ENCODE measurements around the gene ZNF792.
A peak's percentile ranks its signal among the peaks of the same experiment; 100 is the strongest.

DNA sequence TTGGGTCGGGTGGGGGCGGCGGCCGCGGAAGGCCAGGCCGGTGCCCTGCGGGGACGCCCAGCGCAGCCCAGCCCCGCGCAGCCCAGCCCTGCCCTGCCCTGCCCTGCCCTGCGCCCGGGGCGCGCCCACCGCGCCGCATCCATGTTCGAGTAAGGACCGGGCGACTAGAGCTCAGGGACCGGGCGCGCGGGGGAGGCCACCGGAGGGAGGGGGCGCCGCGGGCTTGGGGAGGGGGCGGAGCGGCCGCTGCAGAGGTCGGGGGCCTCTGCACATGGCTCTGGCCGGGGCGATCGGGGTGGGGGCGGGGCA lies 36.3 kb upstream of the ZNF792 start:
- TF ChIP-seq CTCF (IDR thresholded peaks at IDR 0.05) (no peak), POLR2A (IDR thresholded peaks at IDR 0.05) (peak in 1 of 2 donors; percentile 80)

Data from thyroid gland (tissue), 4 donors.